Measurements from ENCODE around the gene TM9SF1.
A peak's percentile ranks its signal among the peaks of the same experiment; 100 is the strongest.

The TM9SF1 gene

GRCh38 chr14:24151404-24152080 lies 43.7 kb downstream of the TM9SF1 start:
- DNase-seq (ENCODE audit: low spot score) = no peak

- no peak for DNase-seq (ENCODE audit: low spot score)
Observed at GRCh38 chr14:24150993-24151392, 44.2 kb downstream of the TM9SF1 start.

- DNase-seq (ENCODE audit: low spot score) = no peak
Observed at GRCh38 chr14:24150567-24150966, 44.7 kb downstream of the TM9SF1 start.

- no peak for DNase-seq (ENCODE audit: low spot score)
Observed at GRCh38 chr14:24150061-24150460, 45.2 kb downstream of the TM9SF1 start.

- DNase-seq (ENCODE audit: low spot score) = no peak
Observed at GRCh38 chr14:24149302-24149969, 45.8 kb downstream of the TM9SF1 start.

- DNase-seq (ENCODE audit: low spot score) = no peak
Observed at GRCh38 chr14:24147761-24148428, 47.3 kb downstream of the TM9SF1 start.

GRCh38 chr14:24146978-24147760 lies 48.1 kb downstream of the TM9SF1 start, which contains the start of gene RNF31:
TSS of gene RNF31 (plus strand) at chr14:24147498. CDS start at chr14:24147699, 201 bp downstream.
- DNase-seq (ENCODE audit: low spot score) = peak; percentile 99

- DNase-seq (ENCODE audit: low spot score) = peak; percentile 93
Observed at GRCh38 chr14:24146453-24146977, 48.7 kb downstream of the TM9SF1 start, which contains the start of gene PSME2. TSS of gene PSME2 (minus strand) at chr14:24146610. CDS start at chr14:24146581, 29 bp downstream.

GRCh38 chr14:24145690-24146452 lies 49.4 kb downstream of the TM9SF1 start:
- DNase-seq (ENCODE audit: low spot score) = no peak

- no peak for DNase-seq (ENCODE audit: low spot score)
Observed at GRCh38 chr14:24145219-24145618, 50.0 kb downstream of the TM9SF1 start.

- no peak for DNase-seq (ENCODE audit: low spot score)
Observed at GRCh38 chr14:24144451-24144850, 50.8 kb downstream of the TM9SF1 start.

- DNase-seq (ENCODE audit: low spot score) = no peak
Observed at GRCh38 chr14:24143511-24143910, 51.7 kb downstream of the TM9SF1 start.

GRCh38 chr14:24141097-24141880 lies 54.0 kb downstream of the TM9SF1 start, which contains the start of gene EMC9:
TSS of gene EMC9 (minus strand) at chr14:24141591. CDS start at chr14:24141304, 287 bp downstream.
- peak; percentile 100 for DNase-seq (ENCODE audit: low spot score)

- DNase-seq (ENCODE audit: low spot score) = no peak
Observed at GRCh38 chr14:24139272-24139934, 55.8 kb downstream of the TM9SF1 start.
